AG08396 (cell line): ENCODE results near the gene C5AR1.
"Not testable (repeated sequence)": the region's sequence is repeated elsewhere in the genome, so short reads cannot be mapped to it uniquely, and the experiment has no call there.

Source experiments
- DNase-seq: peaks from one replicate; pipeline ENCODE4 v3.0.0; 2012; ENCODE audit warnings: low spot score, mixed read lengths

C5AR1 gene

DNA sequence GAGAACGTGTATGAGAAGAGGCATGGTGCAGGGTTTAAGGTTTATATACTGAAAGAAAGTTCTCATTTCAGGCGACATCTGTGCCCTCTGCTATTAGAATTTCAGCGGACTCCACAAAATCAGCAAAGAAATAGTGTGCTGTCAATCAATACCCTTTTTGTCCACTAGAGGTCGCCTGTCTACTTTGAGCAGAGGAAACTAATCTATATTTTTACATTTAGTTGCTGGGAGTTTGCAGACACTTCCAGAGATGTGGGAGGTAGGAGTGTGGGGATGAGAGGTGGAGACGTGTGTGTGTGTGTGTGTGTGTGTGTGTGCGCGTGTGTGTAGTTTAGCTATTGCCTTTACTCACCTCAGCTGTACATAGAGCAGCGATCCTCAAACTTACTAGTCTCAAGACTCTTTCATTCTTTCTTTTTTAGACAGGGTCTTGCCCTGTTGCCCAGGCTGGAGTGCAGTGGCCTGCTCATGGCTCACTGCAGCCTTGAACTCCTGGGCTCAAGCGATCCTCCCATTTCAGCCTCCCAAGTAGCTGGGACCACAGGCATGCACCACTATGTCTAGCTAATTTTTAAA is 25.2 kb upstream of the C5AR1 start:
- no peak for DNase-seq

DNA sequence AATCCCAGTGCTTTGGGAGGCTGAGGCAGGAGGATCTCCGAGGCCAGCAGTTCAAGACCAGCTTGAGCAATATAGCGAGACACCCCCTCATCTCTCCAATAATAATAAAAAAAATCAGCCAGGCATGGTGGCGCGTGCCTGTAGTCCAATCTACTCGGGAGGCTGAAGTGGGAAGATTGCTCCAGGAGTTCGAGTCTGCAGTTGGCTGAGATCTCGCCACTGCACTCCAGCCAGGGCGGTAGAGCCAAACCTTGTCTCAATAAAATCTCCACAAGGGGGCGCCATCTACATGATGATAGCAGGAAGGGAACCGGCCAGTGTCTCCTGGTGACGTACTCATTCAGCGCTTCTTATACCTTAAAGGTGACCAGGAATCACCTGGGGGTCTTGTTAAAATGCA is 13.6 kb upstream of the C5AR1 start:
- DNase-seq = peak; percentile 63

DNA sequence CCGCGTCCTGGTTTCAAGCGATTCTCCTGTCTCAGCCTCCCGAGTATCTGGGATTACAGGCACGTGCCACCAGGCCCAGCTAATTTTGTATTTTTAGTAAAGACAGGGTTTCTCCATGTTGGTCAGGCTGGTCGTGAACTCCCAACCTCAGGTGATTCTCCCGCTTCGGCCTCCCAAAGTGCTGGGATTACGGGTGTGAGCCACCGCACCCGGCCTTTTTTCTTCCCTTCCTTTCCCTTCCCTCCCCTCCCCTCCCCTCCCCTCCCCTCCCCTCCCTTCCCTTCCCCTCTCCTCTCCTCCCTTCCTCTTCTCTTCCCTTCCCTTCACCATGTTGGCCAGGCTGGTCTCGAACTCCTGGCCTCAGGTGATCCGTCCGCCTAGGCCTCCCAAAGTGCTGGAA is 8.8 kb upstream of the C5AR1 start:
- DNase-seq = not testable (repeated sequence)

DNA sequence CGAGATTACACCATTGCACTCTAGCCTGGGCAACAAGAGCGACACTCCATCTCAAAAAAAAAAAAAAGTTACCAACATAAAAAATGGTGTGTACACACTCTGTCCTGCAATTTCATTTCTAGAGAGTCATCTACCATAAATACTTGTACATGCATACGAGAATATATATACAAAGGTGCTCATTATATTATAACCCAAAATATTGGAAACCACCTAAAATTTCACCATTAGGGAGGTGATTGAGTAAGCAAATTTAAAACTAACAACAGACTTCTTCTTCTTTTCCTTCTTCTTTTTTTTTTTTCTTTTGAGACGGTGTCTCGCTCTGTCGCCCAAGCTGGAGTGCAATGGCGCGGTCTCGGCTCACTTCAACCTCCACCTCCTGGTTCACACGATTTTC is 7.4 kb upstream of the C5AR1 start:
- no peak for DNase-seq

DNA sequence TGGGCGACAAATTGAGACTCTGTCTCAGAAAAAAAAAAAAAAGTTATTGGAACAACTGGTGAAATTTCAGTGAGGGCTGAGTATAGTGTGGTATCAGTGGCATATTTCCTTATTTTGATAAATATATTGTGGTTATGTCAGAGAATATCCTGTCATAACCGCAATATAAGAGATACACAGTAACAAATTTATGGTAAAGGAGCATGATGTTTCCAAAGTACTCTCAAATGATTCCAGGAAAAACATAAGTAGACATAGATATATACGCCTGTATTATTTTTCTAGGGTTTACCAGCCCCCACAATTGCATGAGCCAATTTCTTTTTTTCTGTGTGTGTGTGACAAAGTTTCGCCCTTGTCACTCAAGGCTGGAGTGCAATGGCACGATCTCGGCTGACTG is 5.7 kb upstream of the C5AR1 start:
- no peak for DNase-seq

DNA sequence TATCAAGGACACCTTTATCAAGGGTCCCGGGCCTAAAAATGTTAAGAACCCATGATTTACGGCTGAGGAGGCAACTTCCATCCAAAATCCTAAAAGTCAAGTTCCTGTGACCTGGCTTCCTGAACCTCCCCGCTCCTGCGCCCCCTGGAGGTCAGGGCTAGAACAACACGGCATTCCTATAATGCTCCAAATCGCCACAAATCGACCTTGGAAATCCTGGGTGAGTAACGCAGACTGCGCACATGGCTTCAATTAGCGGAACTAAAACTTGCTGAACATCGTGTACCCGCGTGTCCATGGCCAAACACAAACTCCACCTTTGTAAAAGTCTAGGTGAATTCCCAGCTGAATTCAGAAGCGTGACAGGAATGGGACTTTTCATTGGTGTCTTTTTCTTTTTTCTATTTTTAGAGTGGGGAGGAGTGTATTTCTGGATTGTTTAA is 4.3 kb upstream of the C5AR1 start:
- DNase-seq = peak; percentile 86

DNA sequence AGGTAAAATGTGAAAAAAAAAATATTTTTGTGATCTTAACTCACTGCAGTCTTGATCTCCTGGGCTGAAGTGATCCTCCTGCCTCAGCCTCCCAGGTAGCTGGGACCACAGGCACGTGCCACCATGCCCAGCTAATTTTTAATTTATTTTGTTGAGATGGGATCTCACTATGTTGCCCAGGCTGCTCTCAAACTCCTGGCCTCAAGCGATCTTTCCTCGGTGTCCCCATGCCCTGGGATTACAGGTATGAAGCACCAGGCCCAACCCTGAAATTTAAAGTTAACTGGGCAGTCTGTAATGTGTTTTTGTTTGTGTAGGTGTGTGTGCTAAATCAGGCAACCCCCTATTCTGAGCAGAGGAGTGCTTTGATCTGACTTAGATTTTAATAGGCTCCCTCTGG is 3.4 kb upstream of the C5AR1 start:
- no peak for DNase-seq

DNA sequence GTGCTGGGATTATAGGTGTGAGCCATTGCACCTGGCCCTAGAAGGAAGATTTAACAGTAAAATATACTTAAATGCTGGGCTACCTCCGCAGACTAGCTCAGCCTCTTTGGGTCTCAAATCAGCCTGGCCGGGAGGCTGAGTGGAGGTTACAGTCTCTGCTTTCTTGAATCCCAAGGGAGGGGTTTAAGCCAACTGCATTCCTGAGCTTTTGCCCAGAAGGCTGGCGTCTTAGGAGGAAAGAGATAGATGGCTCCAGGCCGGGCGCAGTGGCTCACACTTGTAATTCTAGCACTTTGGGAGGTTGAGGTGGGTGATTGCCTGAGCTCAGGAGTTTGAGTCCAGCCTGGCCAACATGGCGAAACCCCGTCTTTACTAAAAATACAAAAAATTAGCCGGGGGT is 623 bp upstream of the C5AR1 start:
- no peak for DNase-seq

DNA sequence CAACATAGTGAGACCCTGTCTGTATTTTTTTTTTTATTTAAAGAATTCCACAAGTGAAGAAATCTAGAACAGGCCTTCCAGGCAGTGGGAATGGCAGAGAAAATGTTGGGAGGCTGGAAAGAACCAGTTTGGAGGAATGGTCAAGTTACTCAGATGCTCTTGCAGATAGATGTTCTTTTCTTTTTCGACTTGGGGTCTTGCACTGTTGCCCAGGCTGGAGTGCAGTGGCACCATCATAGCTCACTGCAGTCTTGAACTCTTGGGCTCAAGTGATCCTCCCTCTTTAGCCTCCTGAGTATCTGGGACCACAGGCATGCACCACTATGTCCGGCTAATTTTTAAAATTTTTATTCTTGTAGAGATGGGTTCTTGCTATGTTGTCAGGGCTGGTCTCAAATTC is 662 bp downstream of the C5AR1 start:
- DNase-seq = no peak

DNA sequence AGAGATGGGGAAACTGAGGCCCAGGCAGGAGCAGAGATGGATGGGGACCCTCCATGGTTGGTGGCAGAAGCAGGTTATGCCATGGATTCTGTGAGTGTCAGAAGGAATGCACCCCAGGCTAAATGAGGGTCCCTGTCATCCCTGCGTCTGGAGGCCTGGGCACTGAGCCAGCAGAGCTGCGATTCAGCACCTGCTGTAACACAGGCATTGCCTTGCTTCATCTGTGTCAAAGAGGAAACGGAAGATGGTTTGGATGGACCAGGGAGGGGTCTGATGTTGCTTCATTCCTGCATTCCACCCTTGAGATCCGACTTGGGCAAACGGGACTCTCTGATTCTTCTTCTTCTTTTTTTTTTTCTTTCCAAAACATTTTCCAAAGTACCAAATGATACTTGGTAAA is 1.2 kb downstream of the C5AR1 start:
- no peak for DNase-seq

DNA sequence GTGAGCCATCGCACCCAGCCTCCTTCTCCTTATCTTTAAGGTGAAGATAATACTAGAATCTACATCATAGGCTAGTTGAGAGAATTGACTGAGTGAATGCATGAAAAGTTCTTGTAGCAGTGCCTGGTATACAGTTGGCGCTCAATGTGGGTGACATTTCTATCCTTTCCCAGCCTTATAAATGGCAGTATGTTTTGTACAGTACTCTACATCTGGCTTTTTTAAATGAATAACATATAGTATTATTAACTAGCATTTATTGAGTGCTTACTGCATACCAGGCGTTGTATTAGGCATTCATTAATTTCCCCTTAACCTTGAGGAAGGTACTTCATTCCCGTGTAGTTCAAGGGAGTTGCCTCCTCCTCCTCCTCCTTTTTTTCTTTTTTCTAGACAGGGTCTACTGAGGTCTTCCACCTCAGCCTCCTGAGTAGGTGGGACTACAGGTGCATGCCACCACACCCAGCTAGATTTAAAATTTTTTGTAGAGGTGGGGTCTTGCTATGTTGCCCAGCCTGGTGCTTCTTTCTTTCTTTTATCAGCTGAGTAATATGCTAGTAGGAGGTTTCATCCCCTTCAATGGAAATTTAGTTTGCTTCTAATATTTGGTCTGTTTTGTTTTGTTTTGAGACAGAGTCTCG is 2.8 kb downstream of the C5AR1 start:
- no peak for DNase-seq

DNA sequence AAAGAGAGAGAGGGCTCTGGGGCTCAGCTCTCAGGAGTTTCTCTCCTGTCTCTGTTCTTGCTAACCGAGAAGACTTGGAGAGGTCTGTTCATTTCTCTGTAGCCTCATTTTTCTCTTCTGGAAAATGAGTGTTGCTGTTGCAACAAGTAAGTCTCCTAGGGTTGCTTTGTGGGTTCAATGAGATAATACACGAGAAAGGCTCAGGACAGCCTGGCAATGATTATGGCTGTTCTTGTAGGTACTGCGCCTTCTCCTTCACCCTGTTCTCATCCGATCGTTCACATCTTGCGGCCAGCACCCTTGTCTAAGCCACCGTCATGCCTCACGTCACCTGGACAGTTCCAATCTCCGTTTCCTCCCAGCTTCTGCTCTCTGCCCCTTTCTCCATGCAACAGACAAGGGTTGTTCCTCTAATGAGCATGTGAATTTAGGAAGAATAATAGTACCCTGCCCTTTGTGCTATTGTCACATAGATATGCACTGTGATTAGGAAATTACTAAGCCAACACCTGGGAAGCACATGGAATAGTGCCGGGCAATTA is 4.2 kb downstream of the C5AR1 start:
- no peak for DNase-seq

DNA sequence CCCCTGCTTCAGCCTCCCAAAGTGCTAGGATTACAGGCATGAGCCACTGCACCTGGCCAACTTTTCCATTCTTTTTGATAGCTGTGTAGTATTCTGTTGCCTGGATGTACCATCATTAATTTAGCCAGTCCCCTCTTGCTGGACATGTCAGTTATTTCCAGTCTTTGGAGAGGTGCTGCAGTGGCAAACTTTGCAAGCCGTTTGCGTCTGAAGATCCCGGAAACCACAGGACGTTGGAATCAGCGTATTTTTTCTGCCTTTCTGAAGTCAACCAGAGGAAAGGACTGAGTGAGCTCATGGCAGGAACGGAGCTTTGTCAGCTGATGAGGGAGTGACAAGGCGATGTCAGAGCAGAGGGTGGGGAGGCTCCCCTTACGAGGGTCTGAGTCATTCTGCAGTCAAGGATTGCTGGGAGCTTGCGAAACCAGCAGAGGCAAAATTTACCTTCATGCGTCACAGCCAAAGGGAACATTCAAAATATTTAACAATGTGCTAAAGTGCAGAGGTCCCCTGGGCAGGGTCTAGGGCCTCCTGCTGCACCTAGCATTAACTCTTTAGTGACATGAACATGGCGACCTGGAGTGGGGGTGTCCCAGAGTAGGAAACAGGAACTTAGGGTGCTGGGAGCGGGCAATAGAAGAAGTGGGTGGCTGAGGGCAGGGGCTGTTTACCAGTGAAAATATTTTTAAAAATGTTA is 5.6 kb downstream of the C5AR1 start:
- DNase-seq = peak; percentile 84

DNA sequence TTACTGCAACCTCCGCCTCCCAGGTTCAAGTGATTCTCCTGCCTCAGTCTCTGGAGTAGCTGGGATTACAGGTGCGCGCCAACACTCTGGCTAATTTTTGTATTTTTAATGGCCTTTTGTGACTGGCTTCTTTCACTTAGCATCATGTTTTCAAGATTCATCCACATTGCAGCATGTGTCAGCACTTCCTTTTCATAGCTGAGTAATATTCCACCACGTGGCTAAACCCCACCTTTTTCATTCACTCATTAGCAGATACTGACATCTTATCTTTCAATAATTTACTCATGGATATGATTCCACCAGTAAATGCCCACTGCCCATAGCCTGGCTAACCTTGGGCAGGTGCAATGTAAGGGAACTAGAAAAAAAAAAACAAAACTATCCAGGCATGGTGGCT is 6.9 kb downstream of the C5AR1 start:
- DNase-seq = no peak

DNA sequence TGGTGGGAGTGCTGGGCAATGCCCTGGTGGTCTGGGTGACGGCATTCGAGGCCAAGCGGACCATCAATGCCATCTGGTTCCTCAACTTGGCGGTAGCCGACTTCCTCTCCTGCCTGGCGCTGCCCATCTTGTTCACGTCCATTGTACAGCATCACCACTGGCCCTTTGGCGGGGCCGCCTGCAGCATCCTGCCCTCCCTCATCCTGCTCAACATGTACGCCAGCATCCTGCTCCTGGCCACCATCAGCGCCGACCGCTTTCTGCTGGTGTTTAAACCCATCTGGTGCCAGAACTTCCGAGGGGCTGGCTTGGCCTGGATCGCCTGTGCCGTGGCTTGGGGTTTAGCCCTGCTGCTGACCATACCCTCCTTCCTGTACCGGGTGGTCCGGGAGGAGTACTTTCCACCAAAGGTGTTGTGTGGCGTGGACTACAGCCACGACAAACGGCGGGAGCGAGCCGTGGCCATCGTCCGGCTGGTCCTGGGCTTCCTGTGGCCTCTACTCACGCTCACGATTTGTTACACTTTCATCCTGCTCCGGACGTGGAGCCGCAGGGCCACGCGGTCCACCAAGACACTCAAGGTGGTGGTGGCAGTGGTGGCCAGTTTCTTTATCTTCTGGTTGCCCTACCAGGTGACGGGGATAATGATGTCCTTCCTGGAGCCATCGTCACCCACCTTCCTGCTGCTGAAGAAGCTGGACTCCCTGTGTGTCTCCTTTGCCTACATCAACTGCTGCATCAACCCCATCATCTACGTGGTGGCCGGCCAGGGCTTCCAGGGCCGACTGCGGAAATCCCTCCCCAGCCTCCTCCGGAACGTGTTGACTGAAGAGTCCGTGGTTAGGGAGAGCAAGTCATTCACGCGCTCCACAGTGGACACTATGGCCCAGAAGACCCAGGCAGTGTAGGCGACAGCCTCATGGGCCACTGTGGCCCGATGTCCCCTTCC is 10.5 kb downstream of the C5AR1 start:
- DNase-seq = no peak

DNA sequence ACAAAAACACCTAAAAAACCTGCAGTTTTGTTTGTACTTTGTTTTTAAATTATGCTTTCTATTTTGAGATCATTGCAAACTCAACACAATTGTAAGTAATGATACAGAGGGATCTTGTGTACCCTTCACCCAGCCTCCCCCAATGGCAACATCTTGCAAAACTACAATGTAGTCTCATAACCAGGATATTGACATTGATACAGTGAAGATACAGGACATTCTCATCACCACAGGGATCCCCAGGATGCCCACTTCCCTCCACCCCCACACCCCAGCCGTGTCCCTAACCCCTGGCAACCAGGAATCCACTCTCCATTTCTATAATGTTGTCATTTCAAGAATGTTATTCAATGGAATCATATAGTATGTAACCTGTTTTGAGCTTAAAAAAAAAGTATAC is 12.0 kb downstream of the C5AR1 start:
- no peak for DNase-seq

DNA sequence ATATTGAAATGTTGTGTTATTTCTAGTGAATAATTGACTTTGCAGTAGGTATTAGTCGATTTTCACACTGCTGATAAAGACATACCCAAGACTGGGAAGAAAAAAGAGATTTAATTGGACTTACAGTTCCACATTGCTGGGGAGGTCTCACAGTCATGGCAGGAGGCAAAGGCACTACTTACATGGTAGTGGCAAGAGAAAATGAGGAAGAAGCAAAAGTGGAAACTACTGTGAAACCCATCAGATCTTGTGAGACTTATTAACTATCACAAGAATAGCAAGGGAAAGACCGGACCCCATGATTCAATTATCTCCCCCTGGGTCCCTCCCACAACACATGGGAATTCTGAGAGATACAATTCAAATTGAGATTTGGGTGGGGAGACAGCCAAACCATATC is 12.4 kb downstream of the C5AR1 start:
- DNase-seq = no peak

DNA sequence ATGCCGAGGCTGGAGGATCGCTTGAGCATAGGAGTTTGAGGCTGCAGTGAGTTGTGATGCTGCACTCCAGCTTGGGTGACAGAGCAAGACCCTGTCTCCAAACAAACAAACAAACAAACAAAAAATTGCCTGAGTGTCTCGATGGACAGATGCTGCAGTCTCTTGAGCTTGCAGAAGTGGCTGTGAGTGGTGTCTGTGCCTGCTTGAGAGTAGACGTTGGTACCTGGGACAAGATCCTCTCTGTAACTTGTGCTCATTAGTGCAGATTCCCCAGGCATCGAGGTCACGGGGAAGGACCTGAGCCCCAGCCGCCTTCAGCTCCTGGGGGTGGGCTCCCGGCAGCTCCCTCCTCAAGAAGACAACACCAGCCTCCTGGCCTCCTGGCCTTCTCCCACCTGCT is 13.7 kb downstream of the C5AR1 start:
- no peak for DNase-seq

DNA sequence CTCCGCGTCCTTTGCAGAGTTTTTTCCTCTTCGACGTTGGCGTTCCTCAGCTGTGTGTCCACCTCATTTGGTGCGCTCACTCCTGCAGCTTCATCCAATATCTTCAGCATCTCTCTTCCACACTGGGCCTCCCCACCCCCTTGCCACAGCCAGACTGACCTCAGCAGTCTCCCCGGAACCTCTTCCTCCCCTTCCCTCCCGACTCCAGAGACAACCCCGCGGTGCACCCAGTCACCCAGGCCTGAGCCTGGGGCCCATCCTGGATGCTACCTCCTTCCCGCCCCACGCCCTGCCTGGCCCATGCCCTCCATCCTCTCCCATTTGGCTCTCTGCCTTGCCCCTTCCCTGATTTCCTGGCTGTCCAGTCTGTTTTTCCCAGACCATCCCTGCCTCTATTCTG is 14.2 kb downstream of the C5AR1 start:
- no peak for DNase-seq

DNA sequence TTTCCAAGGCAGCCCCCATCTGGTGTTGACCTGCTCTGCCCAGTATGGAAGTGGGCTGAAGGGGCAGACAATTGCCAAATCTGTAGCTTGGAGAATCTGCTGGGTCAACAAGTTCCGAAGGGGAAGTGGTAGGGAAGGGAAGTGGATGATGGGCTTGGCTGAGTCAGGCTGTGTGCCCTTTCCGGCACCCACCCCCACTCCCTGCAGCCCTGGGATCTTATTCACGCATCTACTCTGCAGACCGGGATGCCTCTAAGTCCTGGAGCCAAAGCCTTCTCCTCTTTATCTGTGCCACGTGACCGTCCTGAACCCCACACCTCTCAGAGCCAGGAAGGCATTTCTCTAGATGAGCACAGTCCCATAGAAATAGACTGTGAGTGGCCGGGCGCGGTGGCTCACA is 14.8 kb downstream of the C5AR1 start:
- no peak for DNase-seq

DNA sequence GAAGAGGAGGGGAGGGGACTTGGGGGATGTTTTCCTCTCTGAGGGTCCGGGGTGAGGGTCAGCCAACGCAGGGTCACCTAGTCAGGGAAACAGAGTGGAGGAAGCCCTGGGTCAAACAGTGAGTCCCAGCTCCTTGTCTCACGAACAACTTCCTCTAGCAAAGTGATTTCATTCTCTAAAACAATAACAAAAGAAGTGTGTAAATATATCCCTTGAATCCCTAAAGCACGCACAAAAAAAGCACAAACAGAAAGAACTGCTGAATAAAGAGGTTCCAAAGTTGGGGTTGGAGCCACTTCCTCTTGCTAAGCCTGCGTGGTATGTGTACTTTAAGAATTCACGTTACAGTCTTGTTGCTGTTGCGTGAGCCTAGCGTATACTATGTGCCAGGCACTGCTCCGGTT is 20.8 kb downstream of the C5AR1 start:
- DNase-seq = peak; percentile 46

DNA sequence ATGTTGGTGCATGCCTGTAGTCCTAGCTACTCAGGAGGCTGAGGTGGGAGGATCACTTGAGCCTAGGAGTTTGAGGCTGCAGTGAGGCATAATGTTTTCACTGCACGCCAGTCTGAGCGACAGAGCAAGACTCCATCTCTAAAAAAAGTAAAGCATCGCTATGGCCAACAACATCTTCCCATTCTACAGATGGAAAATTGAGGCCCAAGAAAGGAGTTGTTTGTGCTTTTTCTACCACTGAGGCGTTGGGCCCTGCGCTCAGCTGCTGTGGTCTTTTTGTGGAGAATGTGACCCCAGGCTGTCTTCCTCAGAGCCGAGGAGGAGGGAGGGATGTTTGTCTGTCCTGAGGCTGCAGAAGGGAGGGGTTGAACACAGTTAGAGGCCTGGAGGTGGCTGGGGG is 21.8 kb downstream of the C5AR1 start:
- DNase-seq = no peak
